Epithelial cell of proximal tubule (primary cell): ENCODE measurements around the gene TBC1D1. TPM values are rescaled to one million over a fixed set of nuclear protein-coding genes. Genes with fewer than 3 reads are reported as not detected.

ENCODE experiments used
- DNase-seq: peaks from one replicate; pipeline ENCODE4 v3.0.0-alpha.2; 2011; ENCODE audit warnings: low read depth
- H3K4me3 ChIP-seq: 2 replicates; pipeline ENCODE4 v1.5.1; 2011; ENCODE audit warnings: low read depth, mild to moderate bottlenecking, low read length
- CTCF ChIP-seq: conservative IDR thresholded peaks from 2 replicates; pipeline ENCODE4 v1.5.1; 2012; ENCODE audit warnings: low read depth, mild to moderate bottlenecking, low read length
- total RNA-seq: library from RNA; depleted of rRNA; stranded (reverse); fragments of >200 nt; gene quantifications from 2 replicates; pipeline ENCODE4 v1.2.3, GENCODE V29; 2015

The TBC1D1 gene
- total RNA-seq, 1 donor from 2014 or later, result 157 TPM

GRCh38 chr4:38030023-38030422 lies 139.1 kb downstream of the TBC1D1 start:
- TF ChIP-seq CTCF, result no peak
- no peak for DNase-seq
- no peak overlapping the region for H3K4me3 ChIP-seq

- peak; percentile 72 for TF ChIP-seq CTCF
- no peak overlapping the region for H3K4me3 ChIP-seq
- no peak for DNase-seq
Measured at GRCh38 chr4:38034986-38035882, 144.3 kb downstream of the TBC1D1 start.

- no peak for TF ChIP-seq CTCF
- H3K4me3 ChIP-seq, result no peak overlapping the region
Measured at GRCh38 chr4:38036548-38036947, 145.7 kb downstream of the TBC1D1 start.

GRCh38 chr4:38037612-38038011 lies 146.7 kb downstream of the TBC1D1 start:
- no peak for TF ChIP-seq CTCF
- no peak for DNase-seq
- H3K4me3 ChIP-seq, result no peak overlapping the region

More at GRCh38 chr4:38036548-38036947, 145.7 kb downstream of the TBC1D1 start:
- DNase-seq, result no peak

- TF ChIP-seq CTCF, result no peak
- no peak overlapping the region for H3K4me3 ChIP-seq
- no peak for DNase-seq
Measured at GRCh38 chr4:38040619-38041018, 149.7 kb downstream of the TBC1D1 start.

- H3K4me3 ChIP-seq, result no peak overlapping the region
- DNase-seq, result no peak
- no peak for TF ChIP-seq CTCF
Measured at GRCh38 chr4:38044060-38044459, 153.2 kb downstream of the TBC1D1 start.
